NT2/D1 (cell line): Measurements from ENCODE around the gene VEGFD.

ENCODE experiments used
- SUZ12 ChIP-seq: IDR thresholded peaks from 2 replicates; pipeline ENCODE4 v1.6.1; 2011; ENCODE audit not compliant: insufficient read length, insufficient read depth; ENCODE audit errors: extremely low read depth
- YY1 ChIP-seq: IDR thresholded peaks from 2 replicates; pipeline ENCODE4 v1.6.1; 2011; ENCODE audit not compliant: insufficient read length, insufficient read depth
- ZNF274 ChIP-seq: IDR thresholded peaks from 2 replicates; pipeline ENCODE4 v1.6.1; 2011; ENCODE audit warnings: mild to moderate bottlenecking, low read depth, low read length

- TF ChIP-seq ZNF274 (no peak), SUZ12 (no peak), YY1 (no peak)
Measured at GRCh38 chrX:15418041-15418706, 34.0 kb upstream of the VEGFD start.
